Bronchial epithelial cell (primary cell): ENCODE data around the gene IL21R. TPM values are rescaled to one million over a fixed set of nuclear protein-coding genes. Genes with fewer than 3 reads are reported as not detected.

Experiments used
- DNase-seq: peaks from one replicate; pipeline ENCODE4 v3.0.0-alpha.2; 2010; ENCODE audit warnings: low read depth
- FAIRE-seq: peaks from 2 replicates; lab custom pipeline; 2011; peaks lifted over from hg19 to GRCh38; lab: Jason Lieb, UNC
- H3K27me3 ChIP-seq: 2 replicates; pipeline ENCODE4 v1.5.1; 2011; ENCODE audit warnings: low read length; ENCODE audit not compliant: control insufficient read depth, insufficient read depth
- H3K36me3 ChIP-seq: 2 replicates; pipeline ENCODE4 v1.5.1; 2011; ENCODE audit warnings: low read length; ENCODE audit not compliant: control insufficient read depth, insufficient read depth
- H3K4me3 ChIP-seq: 2 replicates; pipeline ENCODE4 v1.5.1; 2011; ENCODE audit warnings: mild to moderate bottlenecking, low read depth, low read length, control low read depth
- CTCF ChIP-seq: IDR thresholded peaks from 2 replicates; pipeline ENCODE4 v1.5.1; 2011; ENCODE audit warnings: mild to moderate bottlenecking, moderate library complexity, low read length, control low read depth, inconsistent platforms; ENCODE audit not compliant: insufficient read depth, severe bottlenecking
- total RNA-seq: library from RNA; depleted of rRNA; stranded (reverse); fragments of >200 nt; gene quantifications from 2 replicates; pipeline ENCODE4 v1.2.1, GENCODE V29; 2014

IL21R gene
- total RNA-seq, 1 donor from 2014 or later, result not detected

DNA sequence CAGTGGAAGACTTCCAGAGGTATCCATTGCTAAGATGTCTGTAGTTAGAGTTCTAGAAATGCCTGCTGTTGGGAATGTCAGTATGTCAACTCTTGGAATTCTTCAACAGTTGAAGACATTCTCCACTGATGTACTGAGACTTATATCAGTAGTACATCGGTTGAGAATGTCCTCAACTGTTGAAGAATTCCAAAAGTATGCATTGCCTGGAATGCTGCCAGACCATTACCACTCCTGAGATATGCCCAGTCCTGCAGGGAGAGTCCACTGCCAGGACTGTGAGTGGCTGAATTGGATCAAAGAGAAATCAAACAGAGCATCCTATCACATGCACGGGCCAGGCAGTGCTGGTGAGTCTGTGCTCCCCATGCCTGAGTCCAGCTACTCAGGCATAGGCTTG lies 42.0 kb downstream of the IL21R start:
- Histone ChIP-seq H3K36me3 (no peaks in the 10 kb centered on the region), H3K4me3 (no peak overlapping the region), H3K27me3 (no peaks in the 10 kb centered on the region)
- peak; percentile 76 for DNase-seq
- TF ChIP-seq CTCF, result no peak
- no peak for FAIRE-seq

- no peak for TF ChIP-seq CTCF
- H3K36me3 ChIP-seq, result no peaks in the 10 kb centered on the region
Measured at GRCh38 chr16:27444470-27444869, 42.5 kb downstream of the IL21R start.

DNA sequence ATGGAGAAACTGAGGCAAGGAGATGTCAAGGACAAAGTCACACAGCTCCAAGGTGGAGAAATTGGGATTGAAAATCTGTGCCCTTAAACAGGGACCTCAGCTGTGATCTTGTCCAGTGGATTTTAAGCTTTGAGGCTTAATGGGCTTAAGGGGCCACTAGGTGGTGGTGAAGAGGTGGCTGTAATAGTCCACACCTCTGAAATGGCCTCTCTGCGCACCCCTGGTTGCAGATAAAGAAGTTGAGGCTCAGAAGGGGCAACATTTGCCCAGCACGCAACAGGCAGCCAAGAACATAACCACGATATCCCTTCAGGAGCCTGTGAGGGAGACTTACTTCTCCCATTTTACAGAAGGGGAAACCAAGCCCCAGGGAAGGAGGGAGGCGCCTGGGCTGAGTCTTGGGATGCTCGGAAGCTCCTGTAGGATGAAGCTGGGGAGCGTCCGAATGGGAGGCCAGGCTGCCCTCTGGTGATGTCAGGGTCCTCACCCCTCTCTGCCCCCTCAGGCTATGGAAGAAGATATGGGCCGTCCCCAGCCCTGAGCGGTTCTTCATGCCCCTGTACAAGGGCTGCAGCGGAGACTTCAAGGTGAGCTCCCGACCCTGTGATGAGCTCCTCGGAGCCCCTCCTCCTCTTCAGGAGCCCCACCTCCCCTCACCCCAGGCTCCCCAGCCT lies 43.7 kb downstream of the IL21R start:
- no peak for TF ChIP-seq CTCF
- no peak for DNase-seq
- FAIRE-seq, result no peak
- Histone ChIP-seq H3K4me3 (no peak overlapping the region), H3K36me3 (no peaks in the 10 kb centered on the region), H3K27me3 (no peaks in the 10 kb centered on the region)

More at GRCh38 chr16:27444470-27444869, 42.5 kb downstream of the IL21R start:
- no peak for DNase-seq
- Histone ChIP-seq H3K4me3 (no peak overlapping the region), H3K27me3 (no peaks in the 10 kb centered on the region)
- FAIRE-seq, result no peak

DNA sequence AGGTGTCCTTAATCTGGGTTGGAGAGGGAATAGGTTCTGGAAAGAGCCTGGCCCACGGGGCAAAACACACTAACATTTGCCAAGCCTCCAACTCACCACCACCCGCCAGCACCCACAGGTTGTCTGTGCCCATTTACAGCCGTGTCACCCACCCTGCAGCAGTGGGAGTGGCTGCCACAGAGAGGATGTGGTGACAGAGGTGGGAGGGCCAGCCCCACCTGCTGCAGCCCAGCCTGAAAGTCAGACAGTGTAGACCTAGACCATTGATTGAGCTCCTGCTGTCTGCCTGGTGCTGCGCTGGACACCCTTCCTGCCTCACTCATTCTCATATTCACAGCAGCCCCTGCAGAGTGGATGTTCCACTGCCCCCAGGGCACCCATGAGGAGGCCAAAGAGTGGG lies 44.7 kb downstream of the IL21R start:
- TF ChIP-seq CTCF, result no peak
- Histone ChIP-seq H3K36me3 (no peaks in the 10 kb centered on the region), H3K4me3 (no peak overlapping the region), H3K27me3 (no peaks in the 10 kb centered on the region)
- FAIRE-seq (no peak), DNase-seq (no peak)

DNA sequence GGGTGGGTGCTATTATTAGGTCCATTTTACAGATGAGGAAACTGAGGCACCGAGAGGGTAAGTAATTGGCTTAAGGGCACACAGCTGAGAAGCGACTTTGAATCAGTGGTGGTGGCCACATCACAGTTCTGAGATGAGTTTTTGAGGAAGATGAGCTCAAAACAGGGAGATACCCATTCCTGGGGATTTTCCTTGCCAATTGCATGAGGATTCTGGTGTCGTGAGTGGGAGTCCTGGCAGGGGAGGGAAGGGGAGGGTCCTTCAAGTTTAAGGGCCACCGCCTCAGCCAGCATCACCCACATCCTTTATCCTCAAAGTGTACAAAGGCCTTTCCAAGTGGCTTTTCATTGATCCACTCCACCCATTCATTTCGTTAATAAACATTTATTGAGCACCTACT lies 45.3 kb downstream of the IL21R start:
- DNase-seq (no peak), FAIRE-seq (no peak)
- TF ChIP-seq CTCF, result no peak

More for the DNA sequence above, 45.3 kb downstream of the IL21R start:
- no peaks in the 10 kb centered on the region for H3K27me3 ChIP-seq
- no peaks in the 10 kb centered on the region for H3K36me3 ChIP-seq
- no peak overlapping the region for H3K4me3 ChIP-seq
